Activated T-cell treated with anti-CD3 and anti-CD28 coated beads, Interleukin-2, amount 50 U/mL, for 48 hours (primary cell): ENCODE measurements around the gene TNXB.
"Not testable (repeated sequence)": the region's sequence is repeated elsewhere in the genome, so short reads cannot be mapped to it uniquely, and the experiment has no call there.

Experiments used
- DNase-seq, 2 experiments: peaks; one replicate each; pipeline ENCODE4 v3.0.0-alpha.2; 2020

Gene TNXB

DNA sequence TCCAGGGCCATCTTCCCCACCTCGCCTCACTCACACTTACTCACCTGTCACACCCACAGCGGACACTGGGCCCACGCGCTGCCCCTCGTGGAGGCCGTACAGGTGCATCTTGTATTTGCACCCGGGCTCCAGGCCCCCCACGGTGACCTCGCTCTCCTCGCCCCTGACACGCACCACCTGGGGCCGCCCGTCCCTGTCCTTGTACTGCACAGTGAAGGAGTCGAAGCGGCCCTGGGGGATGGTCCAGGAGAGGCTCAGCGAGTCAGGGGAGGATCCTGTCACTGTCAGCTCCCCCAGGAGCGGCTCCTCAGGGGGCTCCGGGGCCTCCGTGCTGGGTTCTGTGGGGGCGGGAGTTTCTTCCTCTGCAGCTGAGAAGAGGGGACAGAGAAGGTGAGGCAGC, 56.5 kb downstream of the TNXB start:
- DNase-seq, result not testable (repeated sequence)

DNA sequence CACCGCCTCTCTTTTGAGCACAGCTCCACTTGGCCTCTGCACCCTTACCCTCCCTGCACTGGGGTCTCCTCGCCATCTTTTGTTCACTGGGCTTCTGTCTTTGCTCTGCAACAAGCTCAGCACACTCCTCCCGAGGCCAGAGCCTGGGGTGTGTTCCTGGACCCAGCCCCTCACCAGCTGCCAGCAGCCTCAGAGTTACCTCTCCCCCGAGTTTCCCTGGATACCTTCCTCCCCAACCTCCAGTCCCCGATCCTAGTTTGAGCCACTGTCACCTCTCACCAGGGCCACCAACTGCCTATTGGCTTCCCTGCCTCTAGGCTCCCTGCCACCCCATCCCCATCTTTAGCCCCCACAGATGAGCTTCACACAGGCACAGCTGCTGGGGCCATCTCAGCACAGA, 58.6 kb downstream of the TNXB start:
- DNase-seq, result no peak

GRCh38 chr6:32049736-32050135, 59.4 kb downstream of the TNXB start:
- not testable (repeated sequence) for DNase-seq

- not testable (repeated sequence) for DNase-seq
These were observed 60.0 kb downstream of the TNXB start for GRCh38 chr6:32049149-32049548.

DNA sequence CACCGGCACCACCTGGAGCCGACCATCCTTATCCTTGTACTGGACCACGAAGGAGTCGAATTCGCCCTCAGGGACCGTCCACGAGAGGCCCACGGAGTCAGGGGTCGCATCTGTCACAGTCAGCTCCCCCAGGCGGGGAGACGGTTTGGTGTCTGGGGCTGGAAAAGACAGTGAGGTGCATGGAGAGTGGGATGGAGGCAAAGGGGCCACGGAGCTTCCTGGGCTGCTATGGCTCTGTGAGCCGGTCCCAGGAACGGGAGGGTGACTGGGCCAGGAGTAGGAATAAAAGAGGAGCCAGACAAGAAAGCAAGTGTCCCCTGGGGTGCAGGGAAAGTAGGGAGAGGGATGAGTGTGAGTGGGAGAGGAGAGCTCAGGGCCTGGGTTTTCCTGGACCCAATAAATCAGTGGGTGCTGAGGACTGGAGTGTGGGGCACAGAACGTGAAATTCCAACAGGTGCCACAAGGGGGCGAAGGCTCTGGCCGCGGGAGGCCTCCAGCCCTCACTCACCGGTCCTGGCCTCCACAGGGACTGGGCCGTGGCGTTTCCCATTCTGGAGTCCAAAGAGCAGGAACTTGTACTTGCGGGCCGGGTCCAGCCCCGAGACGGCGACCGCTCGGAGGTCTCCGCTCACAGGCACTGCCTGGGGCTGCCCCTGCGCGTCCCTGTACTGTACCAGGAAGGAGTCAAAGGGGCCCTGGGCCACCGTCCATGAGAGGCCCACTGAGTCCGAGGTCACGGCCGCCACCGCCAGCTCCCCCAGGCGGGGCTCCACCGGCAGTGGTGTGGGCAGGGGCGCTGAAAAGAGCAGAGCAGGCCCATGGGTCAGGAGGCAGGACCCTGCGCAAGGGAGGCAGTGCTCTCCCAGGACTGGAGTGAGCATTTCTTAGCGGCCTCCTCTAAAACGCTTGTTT, 61.0 kb downstream of the TNXB start:
- peak; percentile 81 to 85 for DNase-seq

DNA sequence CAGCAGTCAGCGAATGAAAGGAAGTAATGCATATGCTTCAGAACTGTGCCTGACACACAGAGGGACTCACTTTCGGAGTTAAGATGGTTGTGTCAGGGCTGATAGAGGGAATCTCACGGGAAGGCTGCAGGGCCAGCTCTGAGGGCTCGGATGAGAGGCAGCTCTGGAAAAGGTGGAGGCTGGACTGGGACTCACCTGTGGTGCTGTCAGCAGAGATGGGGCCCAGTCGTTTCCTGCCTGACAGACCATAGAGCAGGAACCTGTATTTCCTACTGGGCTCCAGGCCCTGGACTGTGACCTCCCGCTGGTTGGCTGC, 61.6 kb downstream of the TNXB start:
- DNase-seq, result no peak

- no peak for DNase-seq
These were observed 62.1 kb downstream of the TNXB start for GRCh38 chr6:32047084-32047478.

GRCh38 chr6:32046450-32047083, 62.6 kb downstream of the TNXB start:
- no peak for DNase-seq

DNA sequence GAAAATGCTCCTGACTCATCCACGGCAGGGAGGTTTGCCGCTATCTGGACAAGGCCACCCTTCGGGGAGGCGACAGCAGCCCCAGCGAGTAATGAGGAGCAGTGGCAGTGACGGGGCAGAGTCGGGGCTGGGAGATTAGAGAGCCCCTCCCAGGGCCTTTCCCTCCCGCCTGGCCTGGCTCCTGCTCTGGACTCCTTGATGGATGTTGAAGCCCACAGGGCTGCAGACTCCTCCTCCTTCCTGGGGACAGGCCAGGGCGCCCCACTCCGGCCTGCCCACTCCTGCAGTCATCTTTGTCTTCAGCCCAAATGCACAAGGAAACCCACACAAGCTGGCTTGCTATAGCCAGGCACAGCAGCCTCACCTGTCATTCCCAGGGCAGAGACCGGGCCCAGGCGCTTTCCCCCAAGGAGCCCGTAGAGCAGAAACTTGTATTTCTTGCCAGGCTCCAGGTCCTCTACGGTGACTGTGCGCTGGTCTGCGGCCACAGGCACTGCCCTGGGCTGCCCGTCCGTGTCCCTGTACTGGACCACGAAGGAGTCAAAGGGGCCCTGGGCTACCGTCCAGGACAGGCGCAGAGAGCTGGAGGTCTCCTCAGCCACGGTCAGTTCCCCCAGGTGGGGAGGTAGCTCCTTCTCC, 63.2 kb downstream of the TNXB start:
- DNase-seq, result no peak

DNA sequence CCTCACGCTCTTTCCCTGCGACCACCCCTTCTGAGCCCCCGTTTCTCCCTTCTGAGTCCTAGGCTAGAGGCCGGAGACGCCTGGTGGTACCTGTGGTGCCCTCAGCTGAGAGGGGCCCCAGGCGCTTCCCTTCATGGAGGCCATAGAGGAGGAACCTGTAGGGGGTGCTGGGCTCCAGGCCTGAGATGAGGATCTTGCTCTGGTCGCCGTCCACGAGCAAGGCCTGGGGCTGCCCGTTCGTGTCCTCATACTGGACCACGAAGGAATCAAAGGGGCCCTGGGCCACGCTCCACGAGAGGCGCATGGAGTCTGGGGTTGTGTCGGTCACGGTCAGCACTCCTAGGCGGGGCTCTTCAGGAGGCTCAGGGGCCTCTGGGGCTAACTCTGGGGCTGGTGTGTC, 64.2 kb downstream of the TNXB start:
- DNase-seq, result not testable (repeated sequence)

DNA sequence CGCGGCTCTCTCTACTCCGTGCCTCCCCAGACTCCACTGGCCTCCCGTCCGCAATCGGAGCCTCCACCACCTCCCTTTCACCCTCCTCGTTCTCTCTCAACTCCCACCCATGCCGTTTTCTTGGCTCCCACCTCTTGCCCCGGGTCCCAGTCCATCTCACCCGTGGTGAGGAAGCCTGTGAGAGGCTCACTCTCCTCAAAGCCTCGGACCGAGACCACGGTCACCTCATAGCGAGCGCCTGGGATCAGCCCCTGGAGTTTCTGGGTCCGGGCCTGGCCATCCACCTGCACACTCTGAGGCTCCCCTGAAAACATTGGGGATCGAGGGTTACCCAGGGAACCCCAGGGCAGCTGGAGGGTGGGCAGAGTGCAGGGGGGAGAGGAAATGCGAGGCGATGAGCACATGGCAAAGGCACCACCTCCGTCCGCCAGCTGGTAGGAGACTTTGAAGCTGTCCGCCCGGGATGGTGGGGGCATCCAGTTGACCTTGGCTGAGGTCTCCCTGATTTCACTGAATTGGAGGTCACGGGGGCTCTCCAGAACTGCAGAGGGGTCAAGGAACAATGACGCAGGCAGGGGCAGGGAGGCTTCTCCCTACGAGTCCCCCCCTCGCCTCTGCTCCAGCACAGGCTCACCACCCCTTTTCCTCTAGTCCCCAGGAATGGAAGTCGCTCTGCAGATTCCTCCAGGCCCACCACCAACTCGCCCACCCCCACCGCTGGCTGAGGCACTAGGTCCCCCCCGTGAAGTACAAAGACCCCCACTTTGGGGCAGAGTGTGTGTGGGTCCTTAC, 65.4 kb downstream of the TNXB start:
- DNase-seq, result not testable (repeated sequence)

DNA sequence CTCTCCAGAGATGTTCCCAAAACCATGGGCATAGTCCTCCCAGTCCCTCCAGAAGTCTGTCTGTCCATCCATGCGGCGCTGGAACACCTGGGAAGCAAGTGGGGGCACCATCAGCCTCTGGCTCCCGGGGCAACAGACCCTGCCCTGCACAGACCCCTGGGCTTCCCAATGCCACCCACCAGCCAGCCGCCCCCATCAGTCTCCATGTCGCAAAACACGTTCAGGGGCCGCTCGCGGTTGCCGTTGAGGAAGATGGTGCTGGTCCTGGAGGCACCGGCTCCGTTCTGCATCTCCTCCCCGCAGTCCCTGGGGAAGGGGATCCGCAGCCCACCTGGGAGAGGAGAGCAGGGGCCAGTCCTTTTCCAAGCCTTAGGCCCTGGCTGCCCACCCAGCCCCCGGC, 66.9 kb downstream of the TNXB start:
- DNase-seq, result not testable (repeated sequence)

GRCh38 chr6:32041385-32041784, 67.8 kb downstream of the TNXB start:
- not testable (repeated sequence) for DNase-seq

- DNase-seq, result not testable (repeated sequence)
These were observed 68.2 kb downstream of the TNXB start for GRCh38 chr6:32041050-32041321.

GRCh38 chr6:32040299-32041049, 68.7 kb downstream of the TNXB start:
- not testable (repeated sequence) for DNase-seq

GRCh38 chr6:32039321-32040274, 69.5 kb downstream of the TNXB start:
- DNase-seq, result not testable (repeated sequence)

DNA sequence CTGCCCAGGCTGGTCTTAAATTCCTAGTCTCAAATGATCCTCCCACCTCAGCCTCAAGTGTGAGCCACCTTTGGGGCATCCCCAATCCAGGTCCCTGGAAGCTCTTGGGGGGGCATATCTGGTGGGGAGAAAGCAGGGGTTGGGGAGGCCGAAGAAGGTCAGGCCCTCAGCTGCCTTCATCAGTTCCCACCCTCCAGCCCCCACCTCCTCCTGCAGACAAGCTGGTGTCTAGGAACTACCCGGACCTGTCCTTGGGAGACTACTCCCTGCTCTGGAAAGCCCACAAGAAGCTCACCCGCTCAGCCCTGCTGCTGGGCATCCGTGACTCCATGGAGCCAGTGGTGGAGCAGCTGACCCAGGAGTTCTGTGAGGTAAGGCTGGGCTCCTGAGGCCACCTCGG, 70.3 kb downstream of the TNXB start:
- not testable (repeated sequence) for DNase-seq

- not testable (repeated sequence) for DNase-seq
These were observed 71.3 kb downstream of the TNXB start, which contains the start of gene CYP21A2 for GRCh38 chr6:32037598-32038524. Gene CYP21A2, plus strand, starts transcription at chr6:32038415. Its CDS starts 8 bp downstream, at chr6:32038423.

DNA sequence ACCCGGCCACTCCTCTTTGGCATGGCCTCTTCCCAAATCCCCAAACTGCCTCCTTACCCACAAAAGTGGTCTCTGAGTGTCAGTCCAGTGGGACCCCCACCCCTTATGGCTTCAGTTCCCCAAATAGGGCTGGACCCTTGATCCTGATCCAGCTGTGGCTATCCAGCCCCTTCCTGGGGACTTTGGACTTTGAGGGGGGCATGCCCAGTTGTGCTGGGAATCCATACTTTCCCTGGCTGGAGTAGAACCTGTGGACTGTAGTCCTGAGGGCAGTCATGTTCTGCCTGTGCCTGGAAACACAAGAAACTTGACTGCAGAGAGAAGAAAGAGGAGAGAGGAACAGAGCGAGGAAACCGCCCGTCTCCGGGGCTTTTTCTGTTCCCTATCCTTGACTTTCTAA, 72.0 kb downstream of the TNXB start:
- DNase-seq, result not testable (repeated sequence)
